Stomach (tissue), 4 donors: Measurements from ENCODE around the gene ABTB2.

ENCODE experiments used
- POLR2A ChIP-seq, 4 donors: fragments of 450-650 bp; IDR thresholded peaks; one replicate each; pipeline ENCODE4 v1.6.1; 2016; ENCODE audit warnings: antibody characterized with exemption in 4 of 4, control low read depth in 2 of 4, mild to moderate bottlenecking in 1 of 4, moderate library complexity in 1 of 4
- POLR2AphosphoS5 ChIP-seq, 3 donors: sonication (generic); formaldehyde crosslinking; IDR thresholded peaks; one replicate each; pipeline ENCODE4 v1.6.1; 2016; ENCODE audit warnings: antibody characterized with exemption in 3 of 3
- TF ChIP-seq, protein P1 (sequence below), 7 experiments: fragments of 450-650 bp in 4 of 7; fragments of 200-600 bp in 3 of 7; sonication (generic) in 3 of 7; IDR thresholded peaks; one replicate each; pipeline ENCODE4 v1.5.1; 2016 to 2019; ENCODE audit warnings: antibody characterized with exemption in 7 of 7, control low read depth in 2 of 7, mild to moderate bottlenecking in 1 of 7

DNA sequence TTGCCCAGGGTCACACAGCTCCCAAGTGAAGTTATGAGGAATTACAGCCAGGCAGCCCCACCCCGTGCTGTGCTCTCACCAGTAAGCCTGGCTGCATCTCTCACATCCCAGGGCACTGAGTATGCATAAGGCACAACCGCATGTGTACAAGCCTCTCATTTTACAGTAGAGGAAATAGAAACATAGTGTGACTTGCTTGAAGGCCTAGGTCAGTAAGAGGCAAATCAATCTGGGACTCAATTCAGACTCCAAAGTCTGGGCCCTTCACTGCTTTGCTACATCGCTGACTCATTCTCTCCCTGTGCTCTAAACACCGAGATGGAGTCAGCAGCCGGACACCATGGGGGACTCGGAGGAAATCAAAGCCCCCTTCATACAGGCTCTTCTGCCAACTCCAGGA, 7.9 kb downstream of the ABTB2 start:
- TF ChIP-seq, protein P1, sequence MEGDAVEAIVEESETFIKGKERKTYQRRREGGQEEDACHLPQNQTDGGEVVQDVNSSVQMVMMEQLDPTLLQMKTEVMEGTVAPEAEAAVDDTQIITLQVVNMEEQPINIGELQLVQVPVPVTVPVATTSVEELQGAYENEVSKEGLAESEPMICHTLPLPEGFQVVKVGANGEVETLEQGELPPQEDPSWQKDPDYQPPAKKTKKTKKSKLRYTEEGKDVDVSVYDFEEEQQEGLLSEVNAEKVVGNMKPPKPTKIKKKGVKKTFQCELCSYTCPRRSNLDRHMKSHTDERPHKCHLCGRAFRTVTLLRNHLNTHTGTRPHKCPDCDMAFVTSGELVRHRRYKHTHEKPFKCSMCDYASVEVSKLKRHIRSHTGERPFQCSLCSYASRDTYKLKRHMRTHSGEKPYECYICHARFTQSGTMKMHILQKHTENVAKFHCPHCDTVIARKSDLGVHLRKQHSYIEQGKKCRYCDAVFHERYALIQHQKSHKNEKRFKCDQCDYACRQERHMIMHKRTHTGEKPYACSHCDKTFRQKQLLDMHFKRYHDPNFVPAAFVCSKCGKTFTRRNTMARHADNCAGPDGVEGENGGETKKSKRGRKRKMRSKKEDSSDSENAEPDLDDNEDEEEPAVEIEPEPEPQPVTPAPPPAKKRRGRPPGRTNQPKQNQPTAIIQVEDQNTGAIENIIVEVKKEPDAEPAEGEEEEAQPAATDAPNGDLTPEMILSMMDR (IDR thresholded peaks at IDR 0.05) = no peak
- TF ChIP-seq POLR2A (IDR thresholded peaks at IDR 0.05) (no peak), POLR2AphosphoS5 (IDR thresholded peaks at IDR 0.05) (no peak)
